Upper lobe of left lung (tissue), 6 donors: ENCODE data around the gene REX1BD. TPM values are rescaled to one million over a fixed set of nuclear protein-coding genes. Genes with fewer than 3 reads are reported as not detected.

Experiments
- ATAC-seq, 2 donors: fragments of 200-7000 bp; cut with Tn5 transposase; one replicate each; pipeline ENCODE4 v1.9.1; 2022; ENCODE audit warnings: mild to moderate bottlenecking in 2 of 2, moderate library complexity in 2 of 2; ENCODE audit not compliant: low FRiP score in 2 of 2
- DNase-seq, 2 donors: peaks; one replicate each; pipeline ENCODE4 v3.0.0-alpha.2; 2019 to 2020
- H3K27ac ChIP-seq, 4 donors: fragments of 200-600 bp; sonication (generic); one replicate each; pipeline ENCODE4 v1.5.1; 2016 to 2019
- H3K27me3 ChIP-seq, 4 donors: fragments of 200-600 bp; sonication (generic); one replicate each; pipeline ENCODE4 v1.5.1; 2017 to 2019
- H3K36me3 ChIP-seq, 4 donors: fragments of 200-600 bp; sonication (generic); one replicate each; pipeline ENCODE4 v1.5.1; 2016 to 2019
- H3K4me1 ChIP-seq, 4 donors: fragments of 200-600 bp; sonication (generic); one replicate each; pipeline ENCODE4 v1.5.1; 2018 to 2019
- H3K4me3 ChIP-seq, 4 donors: fragments of 200-600 bp; sonication (generic); one replicate each; pipeline ENCODE4 v1.5.1; 2017 to 2019; ENCODE audit warnings: mild to moderate bottlenecking in 2 of 4, moderate library complexity in 1 of 4
- H3K9me3 ChIP-seq, 4 donors: fragments of 200-600 bp; sonication (generic); one replicate each; pipeline ENCODE4 v1.5.1; 2018 to 2019
- CTCF ChIP-seq, 6 experiments: fragments of 450-650 bp in 4 of 6; fragments of 200-600 bp in 2 of 6; sonication (generic) in 2 of 6; IDR thresholded peaks; one replicate each; pipeline ENCODE4 v1.5.1; 2016 to 2019; ENCODE audit warnings: antibody characterized with exemption in 6 of 6
- EP300 ChIP-seq, 4 donors: sonication (generic); formaldehyde crosslinking; IDR thresholded peaks; one replicate each; pipeline ENCODE4 v1.5.1; 2017; ENCODE audit warnings: antibody characterized with exemption in 4 of 4, control low read depth in 2 of 4
- POLR2A ChIP-seq, 4 donors: fragments of 450-650 bp; IDR thresholded peaks; one replicate each; pipeline ENCODE4 v1.5.1; 2016 to 2017; ENCODE audit warnings: antibody characterized with exemption in 4 of 4, mild to moderate bottlenecking in 2 of 4
- POLR2AphosphoS5 ChIP-seq, 2 donors: sonication (generic); formaldehyde crosslinking; IDR thresholded peaks; one replicate each; pipeline ENCODE4 v1.5.1; 2017; ENCODE audit warnings: antibody characterized with exemption in 2 of 2
- WGBS, 2 donors: methylation state at CpG; one replicate each; pipeline ENCODE4 v1.1.5; 2017 to 2018; 5-methylcytosine and 5-hydroxymethylcytosine counted together
- total RNA-seq, 6 donors: library from RNA; depleted of rRNA in 4 of 6; stranded (reverse); fragments of >200 nt in 4 of 6; gene quantifications; one replicate each; pipeline versions ENCODE4 v1.1.0 to v1.2.1, GENCODE V29; 2016 to 2021
- donor health status: DM: no; HTN: no; CAD: no; lungs with moderate emphysema.
- donor health status: DM: no; HTN: yes; CAD: no; lungs with severe emphysema.

The REX1BD gene
- total RNA-seq, 6 donors from 2014 or later: 83.6 to 114 (median 91.6) TPM

- ATAC-seq (peak; percentile 98 to 99), DNase-seq (peak; percentile 99)
- WGBS, 2 donors: 1 to 6% methylated on average over 11 to 46 of the region's 58 CpGs
- Histone ChIP-seq H3K9me3 (no peaks in the 10 kb centered on the region), H3K36me3 (peaks cover 0 to 9% (median 2%) of the 10 kb centered on the region in 4 donors), H3K4me3 (peak within 1 kb of the TSS; percentile 78 to 92 (median 86)), H3K27ac (peak within 1 kb of the TSS; percentile 91 to 98 (median 96)), H3K27me3 (no peaks in the 10 kb centered on the region), H3K4me1 (peaks cover 9 to 21% (median 12%) of the 10 kb centered on the region in 4 donors)
- TF ChIP-seq POLR2AphosphoS5 (IDR thresholded peaks at IDR 0.05) (peak; percentile 97 to 98), CTCF (IDR thresholded peaks at IDR 0.05) (peak in 1 of 6 experiments; percentile 4), POLR2A (IDR thresholded peaks at IDR 0.05) (peak in 1 of 4 donors; percentile 89), EP300 (IDR thresholded peaks at IDR 0.05) (peak in 2 of 4 donors; percentile 53 to 82)
Measured at GRCh38 chr19:18557411-18558201, 31.0 kb upstream of the REX1BD start, which contains the start of gene KXD1. Gene KXD1 (plus strand): TSS chr19:18557870. CDS start chr19:18562057, 4,187 bp downstream.

DNA sequence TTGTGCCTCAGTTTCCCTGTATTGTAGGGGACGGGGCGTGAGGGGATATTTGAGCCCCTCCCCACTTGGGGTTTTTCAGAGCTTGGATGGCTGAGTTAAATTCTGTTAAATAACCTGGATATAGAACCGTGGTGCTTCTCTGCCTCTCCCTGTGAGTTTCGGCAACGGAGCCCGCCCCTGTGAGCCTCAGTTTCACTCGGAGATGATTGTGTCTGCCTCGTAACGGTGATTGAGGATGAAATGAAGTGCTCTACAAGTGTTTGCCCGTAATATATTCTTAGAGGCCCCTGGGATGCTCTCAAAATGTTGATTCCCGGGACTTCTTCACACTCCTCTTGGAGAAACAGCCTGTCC lies 30.4 kb upstream of the REX1BD start:
- Histone ChIP-seq H3K4me3 (peak overlapping the region; percentile 78 to 92 (median 86)), H3K36me3 (peaks cover 0 to 15% (median 7%) of the 10 kb centered on the region in 4 donors), H3K27ac (peak overlapping the region; percentile 91 to 98 (median 96)), H3K4me1 (peaks cover 9 to 21% (median 12%) of the 10 kb centered on the region in 4 donors), H3K27me3 (no peaks in the 10 kb centered on the region), H3K9me3 (no peaks in the 10 kb centered on the region)
- WGBS, 2 donors: 4 to 11% methylated on average over 7 to 11 of the region's 11 CpGs
- TF ChIP-seq EP300 (IDR thresholded peaks at IDR 0.05) (no peak), POLR2A (IDR thresholded peaks at IDR 0.05) (no peak), CTCF (IDR thresholded peaks at IDR 0.05) (no peak), POLR2AphosphoS5 (IDR thresholded peaks at IDR 0.05) (no peak)
- ATAC-seq (peak in 1 of 2 donors; percentile 31), DNase-seq (no peak)

- ATAC-seq (no peak), DNase-seq (no peak)
- H3K4me3 ChIP-seq: peak overlapping the region; percentile 78 to 92 (median 86)
- WGBS, 2 donors: 53 to 57% methylated on average over 3 of the region's 3 CpGs
- no peaks in the 10 kb centered on the region for H3K27me3 ChIP-seq
- no peaks in the 10 kb centered on the region for H3K9me3 ChIP-seq
- H3K4me1 ChIP-seq: peaks cover 9 to 21% (median 12%) of the 10 kb centered on the region in 4 donors
- TF ChIP-seq CTCF (IDR thresholded peaks at IDR 0.05): no peak
- no peak for TF ChIP-seq POLR2A (IDR thresholded peaks at IDR 0.05)
- TF ChIP-seq EP300 (IDR thresholded peaks at IDR 0.05): no peak
- no peak for TF ChIP-seq POLR2AphosphoS5 (IDR thresholded peaks at IDR 0.05)
- peaks cover 0 to 19% (median 11%) of the 10 kb centered on the region in 4 donors for H3K36me3 ChIP-seq
- H3K27ac ChIP-seq: peak overlapping the region; percentile 91 to 98 (median 96)
Measured at GRCh38 chr19:18558604-18559003, 30.0 kb upstream of the REX1BD start.

DNA sequence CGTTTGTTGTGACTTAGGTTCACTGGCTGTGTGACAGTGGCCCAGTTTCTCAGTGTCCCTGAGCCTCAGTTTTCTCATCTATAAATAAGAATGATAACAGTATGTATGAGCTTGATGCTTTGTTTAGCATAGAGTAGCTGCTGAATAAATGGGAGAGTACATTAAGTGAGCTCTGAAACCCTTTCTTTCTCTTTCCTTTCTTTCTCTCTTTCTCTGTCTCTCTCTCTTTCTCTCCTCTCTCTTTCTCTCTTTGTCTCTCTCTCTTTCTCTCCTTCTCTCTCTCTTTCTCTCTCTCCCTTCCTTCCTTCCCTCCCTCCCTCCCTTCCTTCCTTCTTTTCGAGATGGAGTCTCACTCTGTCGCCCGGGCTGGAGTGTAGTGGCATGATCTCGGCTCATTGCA lies 28.9 kb upstream of the REX1BD start:
- no peak for TF ChIP-seq POLR2A (IDR thresholded peaks at IDR 0.05)
- DNase-seq (no peak), ATAC-seq (no peak)
- no peak overlapping the region for H3K4me3 ChIP-seq
- no peaks in the 10 kb centered on the region for H3K27me3 ChIP-seq
- peaks cover 9 to 21% (median 12%) of the 10 kb centered on the region in 4 donors for H3K4me1 ChIP-seq
- peak overlapping the region in 2 of 4 donors; percentile 42 to 95 for H3K27ac ChIP-seq
- H3K9me3 ChIP-seq: no peaks in the 10 kb centered on the region
- peaks cover 4 to 30% (median 22%) of the 10 kb centered on the region in 4 donors for H3K36me3 ChIP-seq
- 53 to 72% methylated on average over 5 of the region's 5 CpGs for WGBS, 2 donors

GRCh38 chr19:18562086-18562485 lies 26.5 kb upstream of the REX1BD start:
- Histone ChIP-seq H3K4me3 (no peak overlapping the region), H3K4me1 (peaks cover 9 to 21% (median 12%) of the 10 kb centered on the region in 4 donors), H3K36me3 (peaks cover 19 to 54% (median 45%) of the 10 kb centered on the region in 4 donors), H3K27me3 (no peaks in the 10 kb centered on the region), H3K9me3 (no peaks in the 10 kb centered on the region), H3K27ac (peak overlapping the region; percentile 61 to 76 (median 70))
- TF ChIP-seq POLR2AphosphoS5 (IDR thresholded peaks at IDR 0.05) (no peak), POLR2A (IDR thresholded peaks at IDR 0.05) (no peak), EP300 (IDR thresholded peaks at IDR 0.05) (no peak), CTCF (IDR thresholded peaks at IDR 0.05) (no peak)
- WGBS, 2 donors: 81 to 84% methylated on average over 13 to 14 of the region's 14 CpGs
- DNase-seq (peak in 1 of 2 donors; percentile 54), ATAC-seq (no peak)
